CD4-positive, alpha-beta T cell treated with Interleukin-1 beta for 1 hour (primary cell): ENCODE measurements around the gene FGF23.
"Not testable (repeated sequence)": the region's sequence is repeated elsewhere in the genome, so short reads cannot be mapped to it uniquely, and the experiment has no call there.

Experiments used
- DNase-seq, 2 donors: peaks; one replicate each; pipeline ENCODE4 v3.0.0-alpha.2; 2020 to 2022

Gene FGF23

DNA sequence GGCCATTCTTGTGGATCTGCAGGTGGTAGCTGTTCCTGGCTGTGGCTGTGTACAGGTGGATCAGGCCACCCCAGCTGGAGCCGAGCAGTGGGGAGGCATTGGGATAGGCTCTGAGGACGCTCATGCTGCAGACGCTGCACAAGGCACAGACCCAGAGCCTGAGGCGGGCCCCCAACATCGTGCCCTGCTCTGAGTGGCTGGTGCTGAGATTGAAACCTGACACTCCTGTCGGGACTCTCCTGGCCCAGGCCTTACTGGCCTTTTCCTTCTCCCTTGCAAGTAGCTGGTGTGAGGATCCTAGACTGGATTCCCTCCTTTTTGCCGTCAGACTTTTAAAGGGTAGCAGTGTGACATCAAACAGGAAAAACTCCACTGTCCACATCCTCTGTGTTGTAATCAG, at the start of gene FGF23:
FGF23 (minus strand) TSS at position 308 of the 400 bp plus-strand sequence; CDS start at position 178, 130 bp downstream.
- DNase-seq, result no peak

- no peak for DNase-seq
Measured at GRCh38 chr12:4424422-4424821, 44.9 kb upstream of the FGF23 start.

DNA sequence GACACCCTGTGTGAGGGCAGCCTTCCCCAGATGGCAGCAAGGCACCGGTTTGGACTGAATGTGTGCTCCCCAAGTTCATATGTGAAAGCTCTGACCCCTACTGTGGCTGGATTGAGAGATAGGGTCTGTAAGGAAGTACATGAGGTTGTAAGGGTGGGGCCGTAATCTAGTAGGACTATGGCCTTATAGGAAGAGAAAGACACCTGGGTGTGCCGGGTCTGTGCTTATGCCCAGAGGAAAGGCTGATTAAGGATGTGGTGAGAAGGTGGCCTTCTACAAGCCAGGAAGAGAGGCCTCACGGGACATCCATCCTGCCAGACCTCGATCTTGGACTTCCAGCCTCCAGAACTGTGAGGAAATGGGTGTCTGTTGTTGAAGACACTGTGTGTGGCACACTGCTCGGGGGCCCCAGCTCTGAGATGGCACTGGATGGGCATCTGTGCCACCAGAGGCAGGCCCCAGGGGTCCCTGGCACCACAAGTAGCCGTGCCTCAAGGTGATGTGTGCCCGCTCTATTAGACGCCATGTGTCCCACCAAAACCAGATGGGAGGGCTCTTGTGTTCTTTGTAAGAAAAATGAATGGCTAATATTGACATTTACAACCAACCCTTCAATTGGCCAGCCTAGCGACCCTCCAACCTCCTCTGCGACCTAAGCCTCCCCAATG, 44.1 kb upstream of the FGF23 start:
- DNase-seq, result no peak

DNA sequence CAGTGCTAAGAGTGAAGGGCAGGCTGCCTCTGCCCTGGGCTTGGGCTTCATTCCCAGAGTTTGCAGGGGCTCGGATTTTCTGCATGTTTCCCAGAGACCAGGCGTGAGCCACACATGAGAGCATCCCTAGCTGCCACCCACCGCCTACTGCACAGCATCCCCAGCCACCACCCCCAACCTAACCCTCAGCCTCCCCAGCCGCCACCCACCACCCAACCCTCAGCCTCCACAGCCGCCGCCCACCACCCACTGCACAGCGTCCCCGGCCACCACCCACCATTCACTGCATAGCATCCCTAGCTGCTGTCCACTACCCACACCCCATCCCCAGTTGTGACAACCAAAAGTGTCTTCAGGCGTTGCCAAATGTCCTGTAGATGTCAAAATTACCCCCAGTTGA, 43.5 kb upstream of the FGF23 start:
- no peak for DNase-seq

- DNase-seq, result peak in 1 of 2 donors; percentile 51
Measured at GRCh38 chr12:4421590-4422031, 42.1 kb upstream of the FGF23 start.

DNA sequence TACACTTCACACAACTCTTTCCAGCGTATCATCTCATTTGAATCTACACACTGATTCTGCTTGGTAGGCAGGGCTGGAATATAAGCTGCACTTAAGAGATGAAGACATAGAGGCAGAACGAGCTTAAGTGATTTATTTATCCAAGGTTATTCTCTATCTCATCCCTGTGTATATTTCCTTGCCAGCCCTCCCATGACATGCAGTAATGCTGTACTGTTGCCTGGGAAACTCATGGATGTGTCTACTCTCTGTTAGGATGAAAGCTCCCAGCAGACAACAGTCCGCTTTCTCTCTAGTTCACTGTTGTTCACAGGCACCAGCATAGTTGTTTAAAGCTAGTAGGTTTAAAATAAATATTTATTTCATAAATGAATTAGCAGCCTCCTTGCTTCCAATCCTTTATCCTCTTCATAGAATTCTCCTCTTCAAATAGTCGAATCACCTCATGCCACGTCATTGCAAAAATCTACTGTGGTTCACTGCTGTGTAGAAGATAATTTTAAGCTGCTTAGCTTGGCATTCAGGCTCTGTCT, 40.7 kb upstream of the FGF23 start:
- no peak for DNase-seq

GRCh38 chr12:4418913-4419312, 39.4 kb upstream of the FGF23 start:
- no peak for DNase-seq

GRCh38 chr12:4417936-4418335, 38.4 kb upstream of the FGF23 start:
- DNase-seq, result no peak

DNA sequence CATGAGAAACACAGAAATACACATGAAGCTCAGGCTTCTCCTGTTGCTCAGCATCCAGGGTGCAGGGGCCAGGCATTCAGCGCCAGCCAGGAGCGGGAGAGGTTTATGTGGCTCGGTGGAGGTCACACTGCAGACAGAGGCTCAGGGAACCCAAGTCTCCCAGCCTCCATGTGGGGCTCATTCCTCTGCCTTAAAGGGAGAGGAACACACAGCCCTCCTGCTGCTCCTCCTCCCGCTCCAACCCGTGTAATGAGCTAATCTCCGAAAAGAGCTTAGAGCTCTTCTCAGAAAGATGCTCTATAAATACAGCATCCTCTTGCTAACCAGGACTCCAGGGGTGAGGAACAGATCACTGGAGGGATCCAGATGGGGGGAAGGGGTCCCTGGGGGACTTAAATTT, 37.9 kb upstream of the FGF23 start:
- DNase-seq, result no peak

GRCh38 chr12:4416276-4416675, 36.8 kb upstream of the FGF23 start:
- no peak for DNase-seq

GRCh38 chr12:4412465-4412864, 33.0 kb upstream of the FGF23 start:
- DNase-seq, result no peak

GRCh38 chr12:4412056-4412455, 32.5 kb upstream of the FGF23 start:
- no peak for DNase-seq

DNA sequence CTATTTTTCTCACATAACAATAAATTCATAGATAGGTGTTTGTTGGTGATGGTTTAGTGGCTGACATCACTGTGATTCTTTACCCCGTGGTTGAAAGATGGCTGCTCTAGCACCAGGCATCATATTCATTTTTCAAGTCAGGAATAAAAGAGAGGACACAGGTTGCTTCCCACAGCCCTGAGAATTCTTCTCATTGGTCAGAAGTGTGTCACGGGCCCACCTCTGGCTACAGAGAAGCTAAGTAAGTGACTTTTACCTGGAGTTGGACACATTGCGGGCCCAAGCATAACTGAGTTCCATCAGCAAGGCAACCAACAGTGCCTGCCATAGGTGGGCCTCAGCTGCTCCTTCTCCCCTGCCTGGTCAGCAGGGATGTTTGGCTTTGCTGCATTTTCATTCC, 27.6 kb upstream of the FGF23 start:
- DNase-seq, result no peak

GRCh38 chr12:4404877-4405637, 25.5 kb upstream of the FGF23 start:
- not testable (repeated sequence) for DNase-seq

DNA sequence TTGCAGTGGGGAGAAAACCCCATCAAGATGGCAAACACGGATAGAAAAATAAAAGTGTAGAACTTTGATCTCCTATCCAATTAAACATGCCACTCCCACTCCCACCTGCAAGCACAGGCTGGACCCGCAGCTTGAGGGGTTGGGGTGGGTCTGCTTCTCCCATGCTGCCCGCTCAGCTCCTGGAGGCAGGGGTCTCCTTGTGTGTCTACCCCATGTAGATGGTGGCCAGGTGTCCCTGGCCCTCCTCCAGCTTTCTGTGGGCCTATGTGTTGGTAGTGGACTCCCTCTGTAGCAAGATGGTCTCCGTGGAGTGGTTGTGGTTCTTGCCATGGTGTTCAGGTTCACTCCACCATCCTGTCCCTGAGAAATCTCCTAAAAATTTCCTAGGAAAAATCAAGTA, 23.5 kb upstream of the FGF23 start:
- no peak for DNase-seq

DNA sequence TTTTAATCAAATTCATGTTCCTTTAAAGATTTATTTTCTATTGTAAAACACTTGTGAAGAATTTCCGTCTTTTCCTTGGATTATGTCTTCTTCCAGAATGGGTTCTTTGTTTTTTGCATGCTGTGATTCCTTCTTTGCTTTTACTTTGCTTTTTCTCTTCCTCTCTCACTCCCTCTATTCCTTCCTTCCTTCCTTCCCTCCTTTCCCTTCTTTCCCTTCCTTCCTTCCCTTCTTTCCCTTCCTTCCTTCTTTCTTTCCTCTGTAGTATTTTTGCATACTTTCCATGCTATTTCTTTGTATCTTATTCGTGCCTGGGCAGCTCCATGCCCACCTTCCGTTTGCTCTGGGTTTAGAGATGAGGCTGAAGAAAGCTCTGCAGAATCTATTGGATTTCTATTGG, 21.6 kb upstream of the FGF23 start:
- DNase-seq, result no peak

DNA sequence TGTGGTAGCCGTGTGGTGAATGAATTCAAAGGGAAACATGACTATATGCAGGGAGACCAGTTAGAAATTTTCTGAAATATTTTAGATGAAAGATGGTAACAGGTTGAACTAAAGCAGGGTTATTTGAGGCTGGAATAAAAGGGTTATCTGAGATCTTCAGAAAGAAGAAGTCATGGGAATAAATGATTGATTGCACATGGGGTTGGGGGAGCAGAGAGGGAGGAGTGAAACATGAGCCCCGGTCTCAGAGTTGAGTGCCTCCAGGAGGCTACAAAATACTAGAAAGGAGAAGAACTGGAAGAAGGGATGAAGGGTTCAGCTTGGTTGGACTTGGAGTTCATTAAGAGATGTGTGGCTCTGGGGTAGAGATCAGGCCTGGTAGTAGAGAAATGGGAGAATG, 16.3 kb upstream of the FGF23 start:
- DNase-seq, result no peak

DNA sequence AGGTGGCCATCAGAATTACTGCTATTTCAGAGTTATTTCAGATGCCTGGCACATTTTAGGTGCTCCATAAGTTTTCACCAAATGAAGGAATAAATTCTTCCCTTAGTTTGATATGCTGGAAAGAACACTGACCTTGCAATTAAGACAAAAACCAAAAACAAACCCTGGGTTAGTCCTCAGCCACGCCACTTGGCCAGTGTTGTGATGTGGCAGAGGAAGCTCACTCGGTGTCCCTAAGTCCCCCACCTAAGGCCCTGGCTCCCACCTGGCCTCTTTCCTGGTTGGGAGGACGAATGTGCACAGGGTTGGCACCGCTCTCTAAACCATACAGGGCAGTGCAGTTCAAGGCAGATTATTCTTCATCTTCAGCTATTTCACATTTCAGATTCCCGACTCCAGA, 13.7 kb upstream of the FGF23 start:
- no peak for DNase-seq

- no peak for DNase-seq
Measured at GRCh38 chr12:4392223-4392742, 12.8 kb upstream of the FGF23 start.

DNA sequence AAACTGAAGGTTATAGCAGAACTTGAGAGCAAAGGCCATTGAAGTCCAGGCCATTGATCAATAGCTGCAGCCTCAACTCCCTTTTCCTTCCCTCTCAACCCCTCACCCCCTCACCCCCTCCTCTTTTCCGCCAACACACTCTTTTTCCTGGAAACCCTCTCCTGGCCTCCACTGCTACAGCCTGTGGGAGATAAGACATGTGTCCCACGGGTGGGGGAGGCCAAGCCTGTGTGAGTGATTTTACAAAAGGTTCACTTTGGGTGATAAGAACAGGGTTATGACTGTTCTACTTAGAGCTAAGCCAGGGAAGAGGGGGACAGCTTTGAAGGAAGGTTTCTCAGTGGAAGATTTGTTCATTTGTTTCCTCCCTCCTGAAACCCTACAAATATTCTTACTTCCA, 9.2 kb upstream of the FGF23 start:
- DNase-seq, result no peak

DNA sequence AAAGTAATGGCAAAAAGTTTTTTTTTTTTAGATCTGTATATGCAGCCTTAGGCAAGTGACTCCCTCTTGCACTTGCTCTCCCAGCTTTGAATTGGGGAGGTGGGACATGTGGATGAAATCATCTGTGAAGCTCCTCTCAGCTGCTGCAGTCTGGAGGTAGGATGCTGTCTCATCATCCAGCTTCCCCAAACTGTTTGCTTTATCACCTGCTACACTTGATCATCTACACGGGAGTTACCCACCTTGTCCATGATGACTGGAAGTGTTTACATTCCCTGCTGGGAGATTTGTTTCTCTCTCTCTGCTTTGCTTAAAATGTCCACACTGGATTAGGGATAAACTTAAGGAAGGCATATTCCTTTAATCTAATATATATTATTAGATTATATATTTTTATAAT, 8.5 kb upstream of the FGF23 start:
- DNase-seq, result no peak

DNA sequence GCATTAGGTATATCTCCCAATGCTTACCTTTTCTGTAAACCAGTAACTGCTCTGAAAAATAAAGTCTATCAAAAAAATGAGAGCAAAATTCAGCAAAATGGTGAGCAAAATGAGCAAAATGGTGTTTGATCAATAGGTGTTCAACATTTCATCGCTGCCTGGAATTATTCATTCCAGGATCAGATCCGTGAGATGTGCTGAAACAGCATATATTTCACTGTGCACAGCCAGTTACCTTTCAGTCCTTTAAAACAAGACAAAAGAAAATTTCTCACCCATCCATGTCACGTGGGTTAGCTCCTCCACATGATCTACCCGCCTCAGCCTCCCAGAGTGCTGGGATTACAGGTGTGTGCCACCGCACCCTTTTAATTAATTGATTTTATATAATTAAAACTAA, 8.1 kb upstream of the FGF23 start:
- no peak for DNase-seq

DNA sequence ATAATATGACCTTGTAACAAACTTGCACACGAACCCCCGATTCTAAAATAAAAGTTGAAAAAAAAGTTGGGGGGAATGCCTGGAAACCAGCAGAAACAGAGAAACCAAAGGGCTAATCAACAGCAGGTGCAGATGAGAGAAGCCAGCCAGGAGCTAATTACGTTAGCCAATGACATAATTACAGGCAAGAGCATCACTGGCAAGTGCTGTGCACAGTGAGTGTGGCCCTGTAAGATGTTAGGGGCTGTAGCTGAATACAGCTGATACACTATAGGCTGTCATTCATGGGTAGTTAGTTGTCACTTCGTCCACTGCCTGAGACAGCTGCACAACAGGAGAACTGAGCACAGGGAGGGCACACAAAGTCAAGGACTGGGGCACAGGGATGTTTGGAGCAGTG, 7.3 kb upstream of the FGF23 start:
- no peak for DNase-seq

DNA sequence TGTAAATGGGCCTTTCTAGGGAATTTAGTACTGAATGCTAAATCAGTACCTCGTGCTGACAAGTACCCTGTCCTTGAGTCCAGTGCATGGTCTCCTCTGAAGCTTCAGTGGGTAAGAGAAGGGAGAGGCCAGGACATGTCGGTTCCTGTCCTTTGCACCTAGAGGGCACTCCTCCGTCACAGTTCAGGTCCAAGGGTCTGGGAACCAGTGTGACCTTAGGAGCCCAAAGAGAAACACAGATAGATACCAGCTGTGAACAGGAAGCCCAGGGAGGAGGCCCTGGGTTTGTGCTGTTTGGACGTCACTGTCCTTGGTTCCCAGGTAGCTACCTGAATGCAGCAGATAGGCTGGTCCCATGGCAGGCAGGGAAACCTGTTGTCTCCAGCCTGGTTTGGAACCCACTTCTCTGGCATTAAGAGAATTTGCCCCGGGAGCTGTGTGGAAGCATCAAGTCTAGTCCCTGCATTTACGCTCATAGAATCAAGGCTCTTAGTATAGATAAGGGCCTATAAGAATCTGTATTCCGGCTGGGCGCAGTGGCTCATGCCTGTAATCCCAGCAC, 3.9 kb upstream of the FGF23 start:
- DNase-seq, result no peak
